HFFc6 (cell line): Measurements from ENCODE around the gene ILRUN. TPM values are rescaled to one million over a fixed set of nuclear protein-coding genes. Genes with fewer than 3 reads are reported as not detected.
A peak's percentile ranks its signal among the peaks of the same experiment; 100 is the strongest.
"Not testable (repeated sequence)": the region's sequence is repeated elsewhere in the genome, so short reads cannot be mapped to it uniquely, and the experiment has no call there.

Experiments
- DNase-seq: peaks from one replicate; pipeline ENCODE4 v3.0.0-alpha.2; 2018
- H3K27ac Mint-ChIP-seq: 2 replicates; pipeline ENCODE4 v1.8.0; 2020; ENCODE audit warnings: mild to moderate bottlenecking, mixed read lengths
- H3K27me3 Mint-ChIP-seq: 2 replicates; pipeline ENCODE4 v1.8.0; 2021; ENCODE audit warnings: mild to moderate bottlenecking, moderate library complexity, mixed read lengths; ENCODE audit not compliant: insufficient read depth
- H3K36me3 Mint-ChIP-seq: 2 replicates; pipeline ENCODE4 v1.8.0; 2021; ENCODE audit warnings: low read depth, mixed read lengths
- H3K4me1 Mint-ChIP-seq: 2 replicates; pipeline ENCODE4 v1.8.0; 2020; ENCODE audit warnings: low read depth, mixed read lengths
- H3K4me3 Mint-ChIP-seq: 2 replicates; pipeline ENCODE4 v1.8.0; 2020; ENCODE audit warnings: mild to moderate bottlenecking, moderate library complexity, mixed read lengths
- H3K9me3 Mint-ChIP-seq: 2 replicates; pipeline ENCODE4 v1.8.0; 2020; ENCODE audit warnings: mild to moderate bottlenecking, mixed read lengths
- CTCF ChIP-seq: fragments of 200-600 bp; sonication (generic); IDR thresholded peaks from 2 replicates; pipeline ENCODE4 v1.5.0; 2021; ENCODE audit warnings: antibody characterized with exemption, mild to moderate bottlenecking
- total RNA-seq, 6 experiments: library from RNA; stranded (reverse); fragmentation: NEBNext Ultra II Directional; extraction: Animal tissue kit (Norgen Biotek cat#: 25700); gene quantifications; 2 replicates in 1 of 6; 3 replicates in 5 of 6; pipeline ENCODE4 v1.2.3, GENCODE V29; 2021

Gene ILRUN
- total RNA-seq, 6 experiments from 2014 or later = 56.0 to 65.1 (median 59.4) TPM

DNA sequence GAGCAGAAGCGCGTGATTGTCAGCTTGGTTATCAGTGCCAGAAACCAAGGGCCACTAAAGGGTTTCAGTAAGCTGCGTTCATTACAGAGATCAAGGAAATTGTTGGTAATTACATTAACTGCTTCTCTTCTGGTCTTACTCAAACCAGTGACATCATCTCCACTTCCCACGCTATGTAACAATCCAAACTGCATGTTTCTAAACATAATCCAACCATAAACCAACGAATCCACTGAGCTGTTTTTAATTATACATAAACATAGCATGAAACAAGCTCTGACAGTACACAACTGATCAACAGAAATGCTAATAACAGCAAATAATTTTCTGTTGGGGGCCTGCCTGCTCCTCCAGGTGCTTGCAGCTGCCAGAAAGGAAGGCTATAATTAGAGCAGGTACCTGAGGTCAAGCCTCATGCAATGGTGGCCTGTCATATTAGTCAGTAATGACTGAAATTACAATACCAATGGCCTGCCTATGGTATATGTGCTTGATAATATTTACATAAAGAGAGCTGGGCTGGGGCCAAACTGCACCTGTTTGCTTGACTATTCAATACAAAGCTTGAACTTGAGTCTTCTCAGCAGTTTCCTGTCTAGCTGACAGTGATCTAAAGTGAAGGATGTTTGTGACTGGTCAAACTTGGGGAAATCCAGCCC, 40.1 kb downstream of the ILRUN start:
- no peak for TF ChIP-seq CTCF
- Mint-ChIP-seq H3K4me3 (peak overlapping the region; percentile 89), H3K9me3 (no peaks in the 10 kb centered on the region), H3K27me3 (no peaks in the 10 kb centered on the region; the same call in 1 of the 2 replicates), H3K36me3 (peaks cover 16% of the 10 kb centered on the region), H3K4me1 (peaks cover 53% of the 10 kb centered on the region), H3K27ac (peak overlapping the region; percentile 98)
- peak; percentile 70 for DNase-seq

DNA sequence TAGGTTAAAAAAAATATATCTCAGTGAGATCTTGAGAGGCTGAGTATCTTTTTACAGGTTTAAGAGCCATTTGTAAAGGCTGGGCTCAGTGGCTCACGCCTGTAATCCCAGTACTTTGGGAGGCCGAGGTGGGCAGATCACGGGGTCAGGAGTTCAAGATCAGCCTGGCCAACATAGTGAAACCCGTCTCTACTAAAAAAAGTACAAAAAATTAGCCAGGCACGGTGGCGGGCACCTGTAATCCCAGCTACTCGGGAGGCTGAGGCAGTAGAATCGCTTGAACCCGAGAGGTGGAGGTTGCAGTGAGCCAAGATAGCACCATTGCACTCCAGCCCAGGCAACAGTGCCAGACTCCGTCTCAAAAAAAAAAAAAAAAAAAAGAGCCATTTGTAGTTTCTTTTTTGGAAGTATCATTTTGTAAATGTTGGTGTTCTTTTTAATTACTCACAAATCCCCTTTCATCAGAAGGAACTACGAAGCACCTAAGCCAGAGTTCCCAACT, 40.6 kb downstream of the ILRUN start:
- peak overlapping the region; percentile 89 for H3K4me3 Mint-ChIP-seq
- H3K27ac Mint-ChIP-seq = peak overlapping the region; percentile 98
- H3K9me3 Mint-ChIP-seq = not testable (repeated sequence)

DNA sequence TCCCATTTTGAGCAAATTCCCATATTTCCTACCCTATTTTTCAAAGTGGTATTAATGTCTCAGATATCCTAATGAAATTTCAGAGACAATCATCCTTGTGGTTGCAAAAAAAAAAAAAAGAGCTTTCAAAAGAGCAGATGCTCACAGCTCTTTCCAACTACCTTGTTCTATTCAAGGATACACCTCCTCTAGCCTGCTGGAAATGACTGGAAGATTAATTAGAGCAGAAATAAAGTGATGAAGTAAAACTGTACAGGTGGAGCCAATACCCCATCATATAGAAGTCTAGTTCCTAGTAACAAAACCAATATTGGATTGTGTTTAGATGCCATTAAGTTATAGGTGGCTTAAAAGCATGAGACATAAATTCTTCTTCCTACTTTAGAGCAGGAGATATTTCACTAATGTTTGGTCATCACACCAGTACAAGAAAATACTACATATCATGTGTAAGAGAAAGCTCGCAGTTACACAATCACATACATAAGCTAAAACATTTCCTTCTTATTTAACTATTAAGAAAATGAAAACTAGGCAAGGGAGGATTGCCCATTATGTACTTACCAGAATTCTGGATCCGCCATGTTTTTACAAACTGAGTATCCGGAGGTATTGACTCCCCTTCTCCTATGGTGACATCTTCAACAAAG, 42.4 kb downstream of the ILRUN start:
- H3K4me3 Mint-ChIP-seq = no peak overlapping the region
- H3K4me1 Mint-ChIP-seq = peaks cover 40% of the 10 kb centered on the region
- no peak for DNase-seq
- H3K36me3 Mint-ChIP-seq = peaks cover 12% of the 10 kb centered on the region
- H3K27me3 Mint-ChIP-seq = no peaks in the 10 kb centered on the region; the same call in 1 of the 2 replicates
- H3K27ac Mint-ChIP-seq = no peak overlapping the region
- H3K9me3 Mint-ChIP-seq = no peaks in the 10 kb centered on the region
- no peak for TF ChIP-seq CTCF

More for the DNA sequence above, 40.6 kb downstream of the ILRUN start:
- peaks cover 47% of the 10 kb centered on the region for H3K4me1 Mint-ChIP-seq
- DNase-seq, H3K27me3 Mint-ChIP-seq: not testable (repeated sequence)
- peaks cover 12% of the 10 kb centered on the region for H3K36me3 Mint-ChIP-seq

DNA sequence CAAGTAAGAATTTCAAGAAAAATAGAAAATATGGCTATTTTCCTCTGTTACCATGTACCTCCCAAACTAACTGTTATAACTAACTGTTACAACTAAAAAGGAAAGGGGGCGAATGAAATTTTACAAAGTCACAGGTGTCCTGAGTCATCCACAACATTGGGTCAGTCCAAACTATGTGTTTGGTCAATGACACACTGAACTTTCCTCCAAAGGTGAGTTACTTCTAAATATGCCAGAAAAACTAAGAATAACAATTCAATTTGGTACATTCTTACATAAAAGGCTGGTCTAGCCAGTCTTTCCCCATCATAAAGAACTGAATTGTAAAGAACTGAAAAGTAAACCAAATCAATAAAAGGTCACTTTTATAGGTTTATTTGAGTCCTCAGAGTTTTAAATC, 44.3 kb downstream of the ILRUN start:
- peaks cover 12% of the 10 kb centered on the region for H3K36me3 Mint-ChIP-seq
- no peaks in the 10 kb centered on the region for H3K9me3 Mint-ChIP-seq
- H3K4me3 Mint-ChIP-seq = no peak overlapping the region
- TF ChIP-seq CTCF = no peak
- no peaks in the 10 kb centered on the region; the same call in 1 of the 2 replicates for H3K27me3 Mint-ChIP-seq
- peaks cover 33% of the 10 kb centered on the region for H3K4me1 Mint-ChIP-seq
- H3K27ac Mint-ChIP-seq = no peak overlapping the region
- no peak for DNase-seq

GRCh38 chr6:34650823-34651222, 45.7 kb downstream of the ILRUN start:
- DNase-seq = no peak
- H3K9me3 Mint-ChIP-seq = no peaks in the 10 kb centered on the region
- H3K36me3 Mint-ChIP-seq = peaks cover 21% of the 10 kb centered on the region
- H3K27ac Mint-ChIP-seq = no peak overlapping the region
- no peak overlapping the region for H3K4me3 Mint-ChIP-seq
- TF ChIP-seq CTCF = no peak
- H3K27me3 Mint-ChIP-seq = no peaks in the 10 kb centered on the region; the same call in 1 of the 2 replicates
- H3K4me1 Mint-ChIP-seq = peaks cover 20% of the 10 kb centered on the region

- not testable (repeated sequence) for DNase-seq, H3K27me3 Mint-ChIP-seq, H3K27ac Mint-ChIP-seq, H3K9me3 Mint-ChIP-seq, H3K4me3 Mint-ChIP-seq
- peaks cover 24% of the 10 kb centered on the region for H3K36me3 Mint-ChIP-seq
- peaks cover 17% of the 10 kb centered on the region for H3K4me1 Mint-ChIP-seq
Observed at GRCh38 chr6:34650232-34650631, 46.3 kb downstream of the ILRUN start.
